DOHH2 (cell line): ENCODE results near the gene IQSEC3.

ENCODE experiments used
- H3F3A ChIP-seq: fragments of 200-600 bp; sonication (generic), shearing (Covaris generic); 2 replicates; pipeline ENCODE4 v1.6.0; 2016; ENCODE audit warnings: antibody characterized with exemption, mild to moderate bottlenecking; ENCODE audit not compliant: control insufficient read depth, insufficient read depth
- H3K27ac ChIP-seq: fragments of 200-600 bp; sonication (generic); 2 replicates; pipeline ENCODE4 v1.5.1; 2014; ENCODE audit warnings: low read depth, mild to moderate bottlenecking, low read length, moderate library complexity
- H3K27me3 ChIP-seq: fragments of 200-600 bp; sonication (generic); 2 replicates; pipeline ENCODE4 v1.6.1; 2014; ENCODE audit warnings: mild to moderate bottlenecking, low read length, mixed read lengths; ENCODE audit not compliant: control insufficient read depth
- H3K36me3 ChIP-seq: fragments of 200-600 bp; sonication (generic); 2 replicates; pipeline ENCODE4 v1.6.1; 2014; ENCODE audit warnings: mild to moderate bottlenecking, low read length, moderate library complexity, mixed read lengths; ENCODE audit not compliant: control insufficient read depth
- H3K4me1 ChIP-seq: fragments of 200-600 bp; sonication (generic); 2 replicates; pipeline ENCODE4 v1.6.1; 2014; ENCODE audit warnings: mild to moderate bottlenecking, low read length, mixed read lengths; ENCODE audit not compliant: control insufficient read depth
- H3K4me2 ChIP-seq: fragments of 200-600 bp; sonication (generic); 2 replicates; pipeline ENCODE4 v1.6.0; 2014; ENCODE audit warnings: mild to moderate bottlenecking, low read length, moderate library complexity
- H3K4me3 ChIP-seq: fragments of 200-600 bp; sonication (generic); 2 replicates; pipeline ENCODE4 v1.5.1; 2014; ENCODE audit warnings: mild to moderate bottlenecking, low read length, mixed read lengths
- H3K79me2 ChIP-seq: fragments of 200-600 bp; sonication (generic); 2 replicates; pipeline ENCODE4 v1.6.1; 2014; ENCODE audit warnings: mild to moderate bottlenecking, low read length, mixed read lengths; ENCODE audit not compliant: control insufficient read depth
- H3K9me2 ChIP-seq: fragments of 200-600 bp; sonication (generic); replicated peaks from 2 replicates; pipeline ENCODE4 v1.6.1; 2014; ENCODE audit warnings: mild to moderate bottlenecking, low read length, mixed read lengths; ENCODE audit not compliant: control insufficient read depth
- H3K9me3 ChIP-seq: fragments of 200-600 bp; sonication (generic); 2 replicates; pipeline ENCODE4 v1.6.1; 2014; ENCODE audit warnings: antibody characterized with exemption, low read length, mixed read lengths; ENCODE audit not compliant: control insufficient read depth, insufficient read depth
- H4K20me1 ChIP-seq: fragments of 200-600 bp; sonication (generic); 2 replicates; pipeline ENCODE4 v1.6.0; 2014; ENCODE audit warnings: low read depth, mild to moderate bottlenecking, antibody characterized with exemption, low read length, moderate library complexity; ENCODE audit not compliant: control insufficient read depth, insufficient read depth
- CTCF ChIP-seq: fragments of 200-600 bp; sonication (generic); IDR thresholded peaks from one replicate; pipeline ENCODE4 v1.5.1; 2014; ENCODE audit warnings: antibody characterized with exemption, mild to moderate bottlenecking, low read depth, low read length; ENCODE audit not compliant: poor library complexity, severe bottlenecking
- EZH2phosphoT487 ChIP-seq: fragments of 200-600 bp; sonication (generic); IDR thresholded peaks from 2 replicates; pipeline ENCODE4 v1.6.1; 2017; ENCODE audit warnings: borderline replicate concordance, mild to moderate bottlenecking, antibody characterized with exemption, low read length, moderate library complexity, mixed read lengths

IQSEC3 gene

GRCh38 chr12:207804-208203 is 141.2 kb downstream of the IQSEC3 start:
- no peaks in the 10 kb centered on the region for H3K36me3 ChIP-seq
- peaks cover 12% of the 10 kb centered on the region for H3K27me3 ChIP-seq
- no peaks in the 10 kb centered on the region for H3K9me3 ChIP-seq
- H3K4me1 ChIP-seq = peaks cover 9% of the 10 kb centered on the region
- no peak overlapping the region for H3K4me2 ChIP-seq
- H4K20me1 ChIP-seq = no peaks in the 10 kb centered on the region
- TF ChIP-seq EZH2phosphoT487 = no peak
- no peak for TF ChIP-seq CTCF
- no peaks in the 10 kb centered on the region for H3K79me2 ChIP-seq
- H3K4me3 ChIP-seq = no peak overlapping the region
- H3K27ac ChIP-seq = no peak overlapping the region
- H3F3A ChIP-seq = no peaks in the 10 kb centered on the region
- H3K9me2 ChIP-seq = no peaks in the 10 kb centered on the region

GRCh38 chr12:208813-209212 is 142.2 kb downstream of the IQSEC3 start:
- peaks cover 22% of the 10 kb centered on the region for H3K27me3 ChIP-seq
- H4K20me1 ChIP-seq = no peaks in the 10 kb centered on the region
- H3K36me3 ChIP-seq = no peaks in the 10 kb centered on the region
- peaks cover 17% of the 10 kb centered on the region for H3K4me1 ChIP-seq
- TF ChIP-seq EZH2phosphoT487 = no peak
- TF ChIP-seq CTCF = no peak
- no peaks in the 10 kb centered on the region for H3F3A ChIP-seq
- H3K79me2 ChIP-seq = no peaks in the 10 kb centered on the region
- H3K4me2 ChIP-seq = no peak overlapping the region
- H3K27ac ChIP-seq = no peak overlapping the region
- no peaks in the 10 kb centered on the region for H3K9me3 ChIP-seq
- H3K4me3 ChIP-seq = no peak overlapping the region
- H3K9me2 ChIP-seq = no peaks in the 10 kb centered on the region

GRCh38 chr12:209246-209645 is 142.7 kb downstream of the IQSEC3 start:
- H3K79me2 ChIP-seq = no peaks in the 10 kb centered on the region
- H3F3A ChIP-seq = no peaks in the 10 kb centered on the region
- peaks cover 17% of the 10 kb centered on the region for H3K4me1 ChIP-seq
- H3K4me2 ChIP-seq = no peak overlapping the region
- peaks cover 27% of the 10 kb centered on the region for H3K27me3 ChIP-seq
- no peaks in the 10 kb centered on the region for H4K20me1 ChIP-seq
- H3K36me3 ChIP-seq = no peaks in the 10 kb centered on the region
- TF ChIP-seq EZH2phosphoT487 = no peak
- TF ChIP-seq CTCF = no peak
- H3K4me3 ChIP-seq = no peak overlapping the region
- no peaks in the 10 kb centered on the region for H3K9me3 ChIP-seq
- H3K27ac ChIP-seq = no peak overlapping the region
- H3K9me2 ChIP-seq = no peaks in the 10 kb centered on the region

- peaks cover 20% of the 10 kb centered on the region for H3K4me1 ChIP-seq
- H3K79me2 ChIP-seq = no peaks in the 10 kb centered on the region
- no peaks in the 10 kb centered on the region for H3K36me3 ChIP-seq
- peaks cover 33% of the 10 kb centered on the region for H3K27me3 ChIP-seq
- H3K27ac ChIP-seq = no peak overlapping the region
- H4K20me1 ChIP-seq = no peaks in the 10 kb centered on the region
- H3K9me3 ChIP-seq = no peaks in the 10 kb centered on the region
- no peaks in the 10 kb centered on the region for H3K9me2 ChIP-seq
- no peak overlapping the region for H3K4me2 ChIP-seq
- no peaks in the 10 kb centered on the region for H3F3A ChIP-seq
- TF ChIP-seq EZH2phosphoT487 = no peak
- TF ChIP-seq CTCF = no peak
- H3K4me3 ChIP-seq = no peak overlapping the region
Observed at GRCh38 chr12:209851-210250, 143.3 kb downstream of the IQSEC3 start.
